Hindlimb muscle (tissue), 1 donor: ENCODE measurements around the gene TNK1. TPM values are rescaled to one million over a fixed set of nuclear protein-coding genes. Genes with fewer than 3 reads are reported as not detected.

Experiments used
- DNase-seq: peaks from one replicate; pipeline ENCODE4 v3.0.0-alpha.2; 2013
- polyA plus RNA-seq: library from polyadenylated mRNA; unstranded; fragments of 120-200 nt; gene quantifications from one replicate; pipeline ENCODE4 v1.2.1, GENCODE V29; 2013; ENCODE audit not compliant: insufficient read length

TNK1 gene
- polyA plus RNA-seq, 1 donor: 0.66 TPM

GRCh38 chr17:7392696-7393612, 12.1 kb downstream of the TNK1 start:
- DNase-seq: no peak

DNA sequence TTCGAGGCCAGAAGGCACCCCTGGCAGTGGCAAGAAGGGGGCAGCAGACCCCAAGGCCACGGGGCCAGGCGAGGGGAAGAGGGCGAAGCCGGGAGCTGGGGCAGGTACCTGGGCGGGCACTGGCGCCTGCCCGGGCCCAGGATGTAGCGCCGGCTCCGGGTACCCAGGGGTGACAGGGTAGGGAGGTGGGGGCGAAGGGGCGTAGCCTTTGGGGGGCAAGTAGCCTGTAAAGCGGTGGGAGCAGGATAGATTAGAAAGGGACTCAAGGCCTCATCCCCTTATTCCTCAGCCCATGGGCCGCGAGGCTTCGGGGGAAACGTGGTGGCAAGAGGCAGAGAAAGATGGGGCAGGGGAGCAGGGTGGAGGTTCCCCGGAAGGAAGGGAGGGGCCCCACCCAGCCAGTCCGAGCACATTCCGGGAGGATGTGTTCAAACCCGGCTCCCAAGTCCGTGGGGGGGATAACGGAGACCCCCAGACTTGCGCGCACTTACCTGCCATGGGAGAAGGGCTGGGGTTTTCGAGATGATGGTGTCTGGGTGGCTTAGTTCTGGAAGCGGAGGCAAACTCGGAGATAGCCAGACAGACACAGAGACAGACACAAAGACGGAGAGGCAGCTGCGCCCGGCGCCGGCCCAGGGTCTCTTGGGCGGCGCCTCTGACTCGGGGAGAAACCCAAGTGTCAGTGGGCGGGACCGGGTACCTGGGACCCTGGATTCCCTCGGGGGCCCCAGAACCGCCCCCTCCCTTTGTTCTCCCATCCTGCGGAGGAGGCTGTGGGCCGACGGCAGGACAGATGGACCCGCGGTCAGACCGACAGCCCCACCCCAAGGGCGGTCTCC, 12.9 kb downstream of the TNK1 start:
- DNase-seq: no peak

- DNase-seq: peak; percentile 86
These were observed 13.7 kb downstream of the TNK1 start, which contains the start of gene PLSCR3 for GRCh38 chr17:7394452-7395191. PLSCR3 (minus strand) TSS chr17:7394525; CDS start chr17:7394110, 415 bp downstream.

- DNase-seq: no peak
These were observed 15.3 kb downstream of the TNK1 start for GRCh38 chr17:7396147-7396546.

GRCh38 chr17:7398612-7399011, 17.7 kb downstream of the TNK1 start:
- no peak for DNase-seq

DNA sequence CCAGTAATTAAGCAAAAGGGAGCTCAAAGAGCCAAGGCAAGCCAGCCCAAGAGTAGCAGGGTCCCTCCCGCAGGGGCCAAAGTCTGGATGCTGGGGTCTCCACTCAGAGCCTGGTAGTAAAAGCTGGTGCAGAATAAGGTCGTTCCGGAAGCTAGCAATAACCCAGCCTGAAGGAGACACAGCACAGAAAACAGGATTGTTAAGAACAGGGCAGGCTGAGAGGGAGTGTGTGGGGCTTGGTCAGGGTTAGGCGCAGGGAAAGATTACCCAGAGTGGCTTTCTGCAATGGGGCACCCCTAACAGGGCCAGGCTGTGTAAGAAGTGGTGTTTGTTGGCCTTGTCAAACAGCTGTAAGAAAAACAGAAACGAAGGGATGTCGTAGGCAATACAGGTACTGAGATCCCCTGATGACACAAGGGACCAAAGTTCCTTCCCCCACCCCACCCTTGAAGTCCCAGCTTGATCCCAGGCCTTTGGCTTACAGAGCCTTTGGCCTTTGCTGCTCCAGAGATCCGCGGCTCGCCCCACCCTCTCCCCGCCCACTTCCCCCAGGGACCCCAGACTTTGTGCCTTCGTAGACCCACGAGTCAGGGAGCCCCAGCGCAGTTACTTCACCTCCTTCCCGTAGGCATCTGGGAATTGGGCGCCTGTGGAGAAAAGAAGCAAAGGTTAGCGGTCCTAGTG, 22.3 kb downstream of the TNK1 start:
- DNase-seq: no peak

DNA sequence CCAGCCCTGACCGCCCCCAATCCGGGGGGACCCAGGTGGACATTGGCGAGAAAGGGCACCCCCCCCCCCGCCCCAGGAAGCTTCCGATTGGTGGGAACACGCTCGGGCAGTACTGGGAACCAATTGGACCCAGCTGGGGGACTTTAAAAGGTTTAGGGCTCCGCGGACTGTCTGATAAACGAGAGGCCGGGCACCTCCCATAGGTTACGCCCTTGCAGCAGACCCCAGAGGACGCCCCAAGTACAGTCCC, 22.8 kb downstream of the TNK1 start:
- DNase-seq: no peak

GRCh38 chr17:7403977-7404736, 23.3 kb downstream of the TNK1 start, which contains the start of gene TMEM256:
TMEM256 (minus strand) TSS chr17:7404097; CDS start chr17:7404084, 13 bp downstream.
- DNase-seq: peak; percentile 99

- no peak for DNase-seq
These were observed 24.0 kb downstream of the TNK1 start for GRCh38 chr17:7404737-7405349.

GRCh38 chr17:7405350-7406234, 24.7 kb downstream of the TNK1 start:
- DNase-seq: peak; percentile 57

GRCh38 chr17:7406235-7406825, 25.4 kb downstream of the TNK1 start:
- DNase-seq: no peak

DNA sequence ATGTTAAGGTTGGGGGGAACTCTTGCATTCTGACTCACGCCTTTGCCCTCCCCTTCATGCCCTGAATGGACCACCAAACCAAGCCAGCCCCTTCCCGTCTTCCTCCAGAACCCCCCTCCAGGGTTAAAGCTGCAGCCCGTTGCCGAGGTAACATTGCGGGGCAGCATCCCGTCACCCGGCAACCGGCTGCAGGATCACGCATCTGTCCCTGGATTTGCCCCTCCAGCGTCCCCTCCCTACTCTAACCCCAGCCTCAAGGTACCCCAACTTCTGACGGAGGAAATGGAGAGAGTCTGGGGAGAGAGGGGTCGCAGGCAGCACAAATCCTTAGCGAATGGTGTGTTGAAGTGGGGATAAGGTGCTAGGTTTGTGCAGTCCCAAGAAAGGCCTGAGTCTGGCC, 26.2 kb downstream of the TNK1 start:
- DNase-seq: no peak

DNA sequence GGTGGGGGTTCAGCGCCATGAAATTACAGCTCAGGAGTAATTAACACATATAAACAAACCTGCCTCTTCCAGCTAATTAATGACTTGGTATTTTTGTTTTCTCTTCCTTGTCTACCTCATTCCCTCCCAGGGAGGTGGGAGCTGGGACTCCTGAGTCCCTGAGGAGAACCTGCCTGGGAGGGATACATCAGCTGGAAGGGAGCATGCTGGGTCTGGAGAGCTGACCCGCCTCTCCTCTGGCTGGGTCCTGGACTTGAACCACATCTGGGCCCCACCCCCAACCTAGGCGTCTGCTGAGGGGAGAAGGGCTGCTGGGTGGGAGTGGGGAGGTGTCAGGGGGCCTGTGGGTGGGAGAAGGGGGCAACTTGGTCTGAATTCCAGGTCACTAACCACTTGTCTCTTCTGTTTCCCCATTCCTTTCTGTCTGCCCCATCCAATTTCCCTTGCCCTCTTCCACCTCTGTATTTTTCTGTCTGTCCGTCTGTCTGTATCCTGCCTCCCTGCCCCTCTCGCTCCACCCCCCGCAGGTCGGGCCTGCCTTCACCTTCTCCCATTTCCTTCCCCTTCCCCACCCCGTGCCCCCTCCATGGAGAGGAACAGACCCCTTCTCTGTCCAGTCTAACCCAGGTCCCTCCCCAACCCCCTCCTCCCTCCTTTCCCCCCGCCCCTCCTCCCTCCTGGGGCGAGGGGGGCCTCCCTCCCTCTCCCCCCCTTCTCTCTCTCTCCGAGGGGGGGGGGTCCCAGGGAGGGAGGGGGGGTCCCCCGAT, 26.8 kb downstream of the TNK1 start, which contains the start of gene NLGN2:
NLGN2 (plus strand) TSS at position 361 of the 767 bp plus-strand sequence. CDS start 411 bp downstream, outside the sequence.
- DNase-seq: no peak

- DNase-seq: no peak
These were observed 27.4 kb downstream of the TNK1 start for GRCh38 chr17:7408252-7408727.

DNA sequence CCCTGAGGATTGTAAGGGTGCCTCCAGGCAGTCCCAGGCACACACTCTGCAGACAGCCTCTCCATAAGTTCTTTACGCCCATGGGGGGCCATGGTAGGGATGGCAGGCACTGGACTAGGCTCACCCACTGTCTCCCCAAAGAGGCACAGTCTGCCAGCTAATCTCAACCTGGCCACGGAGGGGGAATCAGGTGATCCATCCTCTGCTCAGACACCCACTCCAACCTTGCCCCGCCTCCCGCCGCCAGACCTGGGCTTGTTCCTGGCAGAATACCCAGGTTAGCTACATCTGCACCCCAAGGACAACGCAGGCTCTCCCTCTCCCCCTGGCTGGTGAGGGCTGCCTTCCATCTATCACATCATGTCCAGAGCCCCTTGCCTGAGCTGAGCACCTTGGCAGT, 28.0 kb downstream of the TNK1 start:
- DNase-seq: no peak

GRCh38 chr17:7409716-7410115, 28.8 kb downstream of the TNK1 start:
- no peak for DNase-seq

- no peak for DNase-seq
These were observed 29.9 kb downstream of the TNK1 start for GRCh38 chr17:7410634-7411426.

GRCh38 chr17:7411427-7411750, 30.5 kb downstream of the TNK1 start:
- DNase-seq: no peak
